ENCODE data around the gene ANP32E. TPM values are rescaled to one million over a fixed set of nuclear protein-coding genes. Genes with fewer than 3 reads are reported as not detected.

ANP32E gene
- total and polyA plus RNA-seq, 4 donors = 8.8 to 41.5 (median 25.6) TPM

DNA sequence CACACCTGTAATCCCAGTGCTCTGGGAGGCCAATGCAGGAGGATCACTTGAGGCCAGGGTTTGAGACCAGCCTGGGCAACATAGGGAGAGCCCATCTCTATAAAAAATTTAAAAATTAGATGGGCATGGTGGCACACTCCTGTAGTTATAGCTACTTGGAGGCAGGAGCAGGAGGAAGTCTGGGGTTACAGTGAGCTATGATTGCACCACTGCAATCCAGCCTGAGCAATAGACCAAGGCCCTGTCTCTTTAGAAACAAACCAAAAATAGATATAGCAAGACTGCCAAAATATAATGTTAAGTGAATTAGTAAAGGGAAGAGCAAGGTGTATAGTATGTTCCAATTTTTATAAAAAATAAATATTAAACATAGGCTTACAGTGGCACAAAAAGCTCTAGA lies 57.4 kb downstream of the ANP32E start:
- TF ChIP-seq JUND (IDR thresholded peaks at IDR 0.05) (no peak), HNF4A (conservative IDR thresholded peaks at IDR 0.05) (no peak), REST (IDR thresholded peaks at IDR 0.05) (no peak), EGR1 (IDR thresholded peaks at IDR 0.05; ENCODE audit: low read depth in 2 of 2) (no peak)
- DNase-seq (ENCODE audit: low spot score) = no peak

DNA sequence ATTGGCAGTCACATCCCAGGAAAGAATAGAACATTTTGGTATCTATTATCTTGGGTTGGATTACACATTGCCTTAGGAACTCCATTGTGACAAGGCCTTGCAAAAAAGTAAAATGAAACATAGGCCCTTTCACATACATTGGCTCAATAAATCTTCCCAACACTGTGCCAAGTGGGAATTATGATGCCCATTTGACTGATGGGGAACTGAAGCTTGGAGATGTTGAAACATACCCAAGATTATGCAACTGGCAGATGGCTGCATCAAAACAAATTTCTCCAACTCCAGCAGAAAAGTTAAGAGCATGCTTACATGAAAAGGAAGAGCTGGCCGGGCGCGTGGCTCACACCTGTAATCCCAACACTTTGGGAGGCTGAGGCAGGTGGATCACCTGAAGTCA lies 59.3 kb downstream of the ANP32E start:
- Histone ChIP-seq H3K36me3 (ENCODE audit: control insufficient read depth in 4 of 4, insufficient read depth in 3 of 4, low read depth in 1 of 4, low read length in 3 of 4) (no peaks in the 10 kb centered on the region), H3K4me1 (ENCODE audit: control insufficient read depth in 4 of 4, insufficient read depth in 4 of 4, low read length in 3 of 4) (peaks cover 0 to 10% (median 4%) of the 10 kb centered on the region in 4 donors), H3K27ac (ENCODE audit: low read depth in 1 of 2, low read length in 2 of 2) (no peak overlapping the region), H3K4me3 (ENCODE audit: low read depth in 1 of 3, low read length in 3 of 3) (no peak overlapping the region), H3K9me3 (ENCODE audit: control insufficient read depth in 4 of 4, low read length in 3 of 4) (no peaks in the 10 kb centered on the region), H3K27me3 (ENCODE audit: control insufficient read depth in 4 of 4, insufficient read depth in 4 of 4, low read length in 3 of 4) (no peaks in the 10 kb centered on the region), H3K9ac (ENCODE audit: low read depth in 1 of 2, low read length in 2 of 2) (no peak overlapping the region)
- WGBS = 85% methylated on average over 3 of the region's 3 CpGs
- no peak for DNase-seq (ENCODE audit: low spot score)
- no peak for TF ChIP-seq YY1 (IDR thresholded peaks at IDR 0.05)
- TF ChIP-seq, protein P1, sequence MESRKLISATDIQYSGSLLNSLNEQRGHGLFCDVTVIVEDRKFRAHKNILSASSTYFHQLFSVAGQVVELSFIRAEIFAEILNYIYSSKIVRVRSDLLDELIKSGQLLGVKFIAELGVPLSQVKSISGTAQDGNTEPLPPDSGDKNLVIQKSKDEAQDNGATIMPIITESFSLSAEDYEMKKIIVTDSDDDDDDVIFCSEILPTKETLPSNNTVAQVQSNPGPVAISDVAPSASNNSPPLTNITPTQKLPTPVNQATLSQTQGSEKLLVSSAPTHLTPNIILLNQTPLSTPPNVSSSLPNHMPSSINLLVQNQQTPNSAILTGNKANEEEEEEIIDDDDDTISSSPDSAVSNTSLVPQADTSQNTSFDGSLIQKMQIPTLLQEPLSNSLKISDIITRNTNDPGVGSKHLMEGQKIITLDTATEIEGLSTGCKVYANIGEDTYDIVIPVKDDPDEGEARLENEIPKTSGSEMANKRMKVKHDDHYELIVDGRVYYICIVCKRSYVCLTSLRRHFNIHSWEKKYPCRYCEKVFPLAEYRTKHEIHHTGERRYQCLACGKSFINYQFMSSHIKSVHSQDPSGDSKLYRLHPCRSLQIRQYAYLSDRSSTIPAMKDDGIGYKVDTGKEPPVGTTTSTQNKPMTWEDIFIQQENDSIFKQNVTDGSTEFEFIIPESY (IDR thresholded peaks at IDR 0.05) = no peak
- TF ChIP-seq HNF4G (IDR thresholded peaks at IDR 0.05) = no peak
- no peak for TF ChIP-seq EGR1 (IDR thresholded peaks at IDR 0.05; ENCODE audit: low read depth in 2 of 2)
- no peak for TF ChIP-seq GABPA (IDR thresholded peaks at IDR 0.05 in 1 of 2, conservative IDR thresholded peaks at IDR 0.05 in 1 of 2)
- TF ChIP-seq HNF4A (conservative IDR thresholded peaks at IDR 0.05) = no peak
- TF ChIP-seq FOXA2 (IDR thresholded peaks at IDR 0.05) = no peak
- no peak for TF ChIP-seq JUND (IDR thresholded peaks at IDR 0.05)
- no peak for TF ChIP-seq NR2F2 (IDR thresholded peaks at IDR 0.05)
- TF ChIP-seq SP1 (IDR thresholded peaks at IDR 0.05) = no peak
- no peak for TF ChIP-seq CTCF (IDR thresholded peaks at IDR 0.05; ENCODE audit: low read depth, low read length, missing input control)
- TF ChIP-seq REST (IDR thresholded peaks at IDR 0.05) = no peak
- no peak for TF ChIP-seq RXRA (IDR thresholded peaks at IDR 0.05)
- no peak for TF ChIP-seq FOXA1 (IDR thresholded peaks at IDR 0.05)
- TF ChIP-seq TAF1 (conservative IDR thresholded peaks at IDR 0.05) = no peak
- TF ChIP-seq MAX (IDR thresholded peaks at IDR 0.05) = no peak
- TF ChIP-seq, protein P2, sequence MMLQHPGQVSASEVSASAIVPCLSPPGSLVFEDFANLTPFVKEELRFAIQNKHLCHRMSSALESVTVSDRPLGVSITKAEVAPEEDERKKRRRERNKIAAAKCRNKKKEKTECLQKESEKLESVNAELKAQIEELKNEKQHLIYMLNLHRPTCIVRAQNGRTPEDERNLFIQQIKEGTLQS (IDR thresholded peaks at IDR 0.05) = no peak

More for the DNA sequence above, 57.4 kb downstream of the ANP32E start:
- Histone ChIP-seq H3K4me1 (ENCODE audit: control insufficient read depth in 4 of 4, insufficient read depth in 4 of 4, low read length in 3 of 4) (peaks cover 0 to 1% (median under 1%) of the 10 kb centered on the region in 4 donors), H3K36me3 (ENCODE audit: control insufficient read depth in 4 of 4, insufficient read depth in 3 of 4, low read depth in 1 of 4, low read length in 3 of 4) (no peaks in the 10 kb centered on the region), H3K27ac (ENCODE audit: low read depth in 1 of 2, low read length in 2 of 2) (no peak overlapping the region), H3K27me3 (ENCODE audit: control insufficient read depth in 4 of 4, insufficient read depth in 4 of 4, low read length in 3 of 4) (no peaks in the 10 kb centered on the region), H3K4me3 (ENCODE audit: low read depth in 1 of 3, low read length in 3 of 3) (no peak overlapping the region), H3K9me3 (ENCODE audit: control insufficient read depth in 4 of 4, low read length in 3 of 4) (no peaks in the 10 kb centered on the region), H3K9ac (ENCODE audit: low read depth in 1 of 2, low read length in 2 of 2) (no peak overlapping the region)

All from liver (tissue), 9 donors.